Vagina (tissue), 2 donors: ENCODE measurements around the gene LSM14A. TPM values are rescaled to one million over a fixed set of nuclear protein-coding genes. Genes with fewer than 3 reads are reported as not detected.
A peak's percentile ranks its signal among the peaks of the same experiment; 100 is the strongest.

Source experiments
- DNase-seq, 2 donors: peaks; one replicate each; pipeline ENCODE4 v3.0.0-alpha.2; 2017; ENCODE audit errors: extremely low spot score in 2 of 2
- H3K27ac ChIP-seq: fragments of 200-600 bp; sonication (generic); one replicate; pipeline ENCODE4 v1.5.1; 2019
- H3K27me3 ChIP-seq: fragments of 200-600 bp; sonication (generic); one replicate; pipeline ENCODE4 v1.5.1; 2019
- H3K36me3 ChIP-seq, 2 donors: fragments of 200-600 bp; sonication (generic); one replicate each; pipeline ENCODE4 v1.5.1; 2017 to 2019
- H3K4me1 ChIP-seq: fragments of 200-600 bp; sonication (generic); one replicate; pipeline ENCODE4 v1.5.1; 2019
- H3K4me3 ChIP-seq, 2 donors: fragments of 200-600 bp; sonication (generic); 1 replicate in 1 of 2; 2 replicates in 1 of 2; pipeline ENCODE4 v1.5.1; 2016 to 2019
- H3K9me3 ChIP-seq: fragments of 200-600 bp; sonication (generic); one replicate; pipeline ENCODE4 v1.5.1; 2019
- CTCF ChIP-seq, 3 experiments: fragments of 450-650 bp in 2 of 3; fragments of 200-600 bp in 1 of 3; sonication (generic) in 1 of 3; IDR thresholded peaks; one replicate each; pipeline ENCODE4 v1.5.1; 2017 to 2019; ENCODE audit warnings: antibody characterized with exemption in 3 of 3, mild to moderate bottlenecking in 2 of 3, moderate library complexity in 2 of 3
- POLR2A ChIP-seq, 2 donors: fragments of 450-650 bp; IDR thresholded peaks; one replicate each; pipeline ENCODE4 v1.6.1; 2017; ENCODE audit warnings: antibody characterized with exemption in 2 of 2, mild to moderate bottlenecking in 2 of 2, moderate library complexity in 2 of 2
- POLR2AphosphoS5 ChIP-seq, 2 donors: sonication (generic); formaldehyde crosslinking; IDR thresholded peaks; one replicate each; pipeline ENCODE4 v1.9.0; 2017; ENCODE audit warnings: antibody characterized with exemption in 2 of 2, mild to moderate bottlenecking in 2 of 2, low read depth in 1 of 2; ENCODE audit not compliant: insufficient read depth in 1 of 2
- intact Hi-C: fragments of 100-400 bp; cut with DNase I; formaldehyde crosslinking; loops from one replicate; pipeline ENCODE4 v1.15.1; 2023
- total RNA-seq: library from RNA; depleted of rRNA; stranded (reverse); fragments of >200 nt; gene quantifications from one replicate; pipeline ENCODE4 v1.2.3, GENCODE V29; 2016

Gene LSM14A
- total RNA-seq, 1 donor from 2014 or later: 179 TPM

GRCh38 chr19:34229721-34230120 lies 57.4 kb downstream of the LSM14A start:
- peaks cover 0 to 49% of the 10 kb centered on the region in 2 donors for H3K36me3 ChIP-seq
- no peak for DNase-seq
- TF ChIP-seq POLR2A (IDR thresholded peaks at IDR 0.05) (no peak), CTCF (IDR thresholded peaks at IDR 0.05) (no peak), POLR2AphosphoS5 (IDR thresholded peaks at IDR 0.05; ENCODE audit: insufficient read depth in 1 of 2, low read depth in 1 of 2) (no peak)
- H3K9me3 ChIP-seq: no peaks in the 10 kb centered on the region
- intact Hi-C loops: no loop called here
- no peaks in the 10 kb centered on the region for H3K27me3 ChIP-seq
- no peak overlapping the region for H3K27ac ChIP-seq
- no peak overlapping the region for H3K4me3 ChIP-seq
- H3K4me1 ChIP-seq: peaks cover 23% of the 10 kb centered on the region

- no peak overlapping the region for H3K4me3 ChIP-seq
- peaks cover 26% of the 10 kb centered on the region for H3K4me1 ChIP-seq
- TF ChIP-seq POLR2AphosphoS5 (IDR thresholded peaks at IDR 0.05; ENCODE audit: insufficient read depth in 1 of 2, low read depth in 1 of 2) (no peak), CTCF (IDR thresholded peaks at IDR 0.05) (no peak), POLR2A (IDR thresholded peaks at IDR 0.05) (no peak)
- no peaks in the 10 kb centered on the region for H3K9me3 ChIP-seq
- peaks cover 0 to 38% of the 10 kb centered on the region in 2 donors for H3K36me3 ChIP-seq
- no peak overlapping the region for H3K27ac ChIP-seq
- H3K27me3 ChIP-seq: no peaks in the 10 kb centered on the region
- intact Hi-C loops: no loop called here
- no peak for DNase-seq
Measured at GRCh38 chr19:34230820-34231219, 58.5 kb downstream of the LSM14A start.

- Histone ChIP-seq H3K9me3 (no peaks in the 10 kb centered on the region), H3K27me3 (no peaks in the 10 kb centered on the region), H3K4me1 (peaks cover 33% of the 10 kb centered on the region), H3K27ac (peak overlapping the region; percentile 80), H3K4me3 (no peak overlapping the region), H3K36me3 (peaks cover 0 to 33% of the 10 kb centered on the region in 2 donors)
- intact Hi-C loops: no loop called here
- no peak for TF ChIP-seq POLR2AphosphoS5 (IDR thresholded peaks at IDR 0.05; ENCODE audit: insufficient read depth in 1 of 2, low read depth in 1 of 2)
- no peak for TF ChIP-seq POLR2A (IDR thresholded peaks at IDR 0.05)
- no peak for TF ChIP-seq CTCF (IDR thresholded peaks at IDR 0.05)
- DNase-seq: no peak
Measured at GRCh38 chr19:34231439-34231838, 59.1 kb downstream of the LSM14A start.

GRCh38 chr19:34232566-34233481 lies 60.5 kb downstream of the LSM14A start:
- Histone ChIP-seq H3K4me3 (no peak overlapping the region), H3K4me1 (peaks cover 36% of the 10 kb centered on the region), H3K9me3 (no peaks in the 10 kb centered on the region), H3K27me3 (no peaks in the 10 kb centered on the region), H3K36me3 (peaks cover 0 to 30% of the 10 kb centered on the region in 2 donors), H3K27ac (peak overlapping the region; percentile 80)
- TF ChIP-seq CTCF (IDR thresholded peaks at IDR 0.05): no peak
- TF ChIP-seq POLR2AphosphoS5 (IDR thresholded peaks at IDR 0.05; ENCODE audit: insufficient read depth in 1 of 2, low read depth in 1 of 2): peak in 1 of 2 donors; percentile 56
- no peak for DNase-seq
- intact Hi-C loops: no loop called here

GRCh38 chr19:34235425-34235940 lies 63.2 kb downstream of the LSM14A start:
- TF ChIP-seq POLR2AphosphoS5 (IDR thresholded peaks at IDR 0.05; ENCODE audit: insufficient read depth in 1 of 2, low read depth in 1 of 2) (no peak), POLR2A (IDR thresholded peaks at IDR 0.05) (no peak)
- peak overlapping the region; percentile 59 for H3K27ac ChIP-seq

More at GRCh38 chr19:34235425-34235940, 63.2 kb downstream of the LSM14A start:
- Histone ChIP-seq H3K27me3 (no peaks in the 10 kb centered on the region), H3K9me3 (no peaks in the 10 kb centered on the region), H3K36me3 (peaks cover 0 to 4% of the 10 kb centered on the region in 2 donors), H3K4me1 (peaks cover 36% of the 10 kb centered on the region), H3K4me3 (no peak overlapping the region)
- DNase-seq: no peak
- intact Hi-C loops: no loop called here
